ENCODE measurements around the gene GLOD4.

GRCh38 chr17:750431-751037 is 31.5 kb downstream of the GLOD4 start:
- TF ChIP-seq POLR2A (IDR thresholded peaks at IDR 0.05) (no peak), EP300 (IDR thresholded peaks at IDR 0.05) (no peak), CTCF (IDR thresholded peaks at IDR 0.05) (no peak)
